ENCODE data around the gene GNAT1. TPM values are rescaled to one million over a fixed set of nuclear protein-coding genes. Genes with fewer than 3 reads are reported as not detected.
A peak's percentile ranks its signal among the peaks of the same experiment; 100 is the strongest.

The GNAT1 gene
- total and polyA plus RNA-seq, 2 of the 13 experiments (the other 11 are each of a cell fraction or from before 2014, with no cell fraction given): 0.15 TPM; not detected in 1

- TF ChIP-seq ZNF639 (CRISPR knock-in tag; conservative IDR thresholded peaks at IDR 0.05) (no peak), HOXA7 (CRISPR knock-in tag; IDR thresholded peaks at IDR 0.05) (no peak), SATB2 (CRISPR knock-in tag; IDR thresholded peaks at IDR 0.05) (no peak), GLI4 (CRISPR knock-in tag; IDR thresholded peaks at IDR 0.05; ENCODE audit: borderline replicate concordance) (no peak), GABPB1 (CRISPR knock-in tag; IDR thresholded peaks at IDR 0.05) (peak; percentile 53; the same call in 1 of the 2 replicates), ZHX2 (IDR thresholded peaks at IDR 0.05; ENCODE audit: low read depth) (no peak), ZHX2 (CRISPR knock-in tag; IDR thresholded peaks at IDR 0.05; ENCODE audit: borderline replicate concordance) (no peak), ATF7-NPFF (CRISPR knock-in tag; IDR thresholded peaks at IDR 0.05; ENCODE audit: low read depth) (no peak), ZNF747 (CRISPR knock-in tag; IDR thresholded peaks at IDR 0.05; ENCODE audit: borderline replicate concordance) (no peak), SPEN (CRISPR knock-in tag; IDR thresholded peaks at IDR 0.05; ENCODE audit: low read depth) (peak; percentile 15; the same call in 1 of the 2 replicates), ZNF598 (CRISPR knock-in tag; IDR thresholded peaks at IDR 0.05; ENCODE audit: borderline replicate concordance) (no peak), CREB1 (IDR thresholded peaks at IDR 0.05) (no peak), CREB1 (CRISPR knock-in tag; IDR thresholded peaks at IDR 0.05) (no peak), TSC22D2 (CRISPR knock-in tag; IDR thresholded peaks at IDR 0.05; ENCODE audit: borderline replicate concordance) (no peak), ZNF354B (CRISPR knock-in tag; IDR thresholded peaks at IDR 0.05) (no peak), JUND (CRISPR knock-in tag; IDR thresholded peaks at IDR 0.05) (no peak), ZNF296 (CRISPR knock-in tag; conservative IDR thresholded peaks at IDR 0.05) (no peak), ZNF713 (CRISPR knock-in tag; IDR thresholded peaks at IDR 0.05) (no peak), ZNF44 (CRISPR knock-in tag; IDR thresholded peaks at IDR 0.05) (no peak), TRIM24 (CRISPR knock-in tag; IDR thresholded peaks at IDR 0.05) (no peak), CEBPZ (IDR thresholded peaks at IDR 0.05; ENCODE audit: low read length) (no peak), ZBTB42 (CRISPR knock-in tag; IDR thresholded peaks at IDR 0.05) (no peak), RBFOX2 (IDR thresholded peaks at IDR 0.05; ENCODE audit: low read depth, low read length) (no peak)
Observed at GRCh38 chr3:50154476-50154839, 37.0 kb upstream of the GNAT1 start (continued).

All from HepG2 (cell line).